ENCODE data around the gene BCAS2. TPM values are rescaled to one million over a fixed set of nuclear protein-coding genes. Genes with fewer than 3 reads are reported as not detected.

The BCAS2 gene
- total RNA-seq, 1 experiment from 2014 or later: 30.1 TPM

DNA sequence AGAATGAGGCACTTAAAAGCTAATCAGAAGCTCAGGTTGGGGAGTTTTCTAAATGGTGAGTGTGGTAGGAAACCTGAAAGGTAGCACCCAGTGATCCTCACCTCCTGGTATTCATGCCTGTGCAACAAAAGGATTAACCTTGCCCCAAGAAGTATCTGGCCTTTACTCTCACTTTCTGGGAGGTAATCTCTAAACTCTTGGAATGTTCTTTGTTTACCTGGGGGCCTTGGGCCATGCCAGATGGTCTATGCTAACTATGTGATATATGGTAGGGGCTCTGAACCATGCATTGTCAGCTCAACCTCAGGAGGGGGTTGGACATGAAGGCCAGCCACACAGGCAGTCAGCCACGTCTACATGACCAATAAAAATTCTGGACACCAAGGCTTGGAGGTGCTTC is 46.0 kb downstream of the BCAS2 start:
- no peaks in the 10 kb centered on the region for H3K27me3 Mint-ChIP-seq (ENCODE audit: insufficient read depth, unreplicated experiment)
- H3K27me3 ChIP-seq (replicated peaks; ENCODE audit: control insufficient read depth, insufficient read depth, low read length): no peaks in the 10 kb centered on the region
- H3K36me3 Mint-ChIP-seq (ENCODE audit: insufficient read depth, unreplicated experiment): no peaks in the 10 kb centered on the region
- H3K4me1 Mint-ChIP-seq (ENCODE audit: low read depth, unreplicated experiment): peaks cover 10% of the 10 kb centered on the region
- peaks cover 26% of the 10 kb centered on the region for H3K4me1 ChIP-seq
- no peak overlapping the region for H3K4me3 ChIP-seq (ENCODE audit: low read depth, low read length)
- BruUV-seq (replicated peaks): no TSS peak
- H3K4me3 Mint-ChIP-seq (ENCODE audit: unreplicated experiment): no peak overlapping the region
- H3K9me3 ChIP-seq: no peaks in the 10 kb centered on the region
- DNase-seq: peak; percentile 28 to 62
- ChIA-PET CTCF (no interaction called here), POLR2A (no interaction called here)
- TF ChIP-seq, protein P1, sequence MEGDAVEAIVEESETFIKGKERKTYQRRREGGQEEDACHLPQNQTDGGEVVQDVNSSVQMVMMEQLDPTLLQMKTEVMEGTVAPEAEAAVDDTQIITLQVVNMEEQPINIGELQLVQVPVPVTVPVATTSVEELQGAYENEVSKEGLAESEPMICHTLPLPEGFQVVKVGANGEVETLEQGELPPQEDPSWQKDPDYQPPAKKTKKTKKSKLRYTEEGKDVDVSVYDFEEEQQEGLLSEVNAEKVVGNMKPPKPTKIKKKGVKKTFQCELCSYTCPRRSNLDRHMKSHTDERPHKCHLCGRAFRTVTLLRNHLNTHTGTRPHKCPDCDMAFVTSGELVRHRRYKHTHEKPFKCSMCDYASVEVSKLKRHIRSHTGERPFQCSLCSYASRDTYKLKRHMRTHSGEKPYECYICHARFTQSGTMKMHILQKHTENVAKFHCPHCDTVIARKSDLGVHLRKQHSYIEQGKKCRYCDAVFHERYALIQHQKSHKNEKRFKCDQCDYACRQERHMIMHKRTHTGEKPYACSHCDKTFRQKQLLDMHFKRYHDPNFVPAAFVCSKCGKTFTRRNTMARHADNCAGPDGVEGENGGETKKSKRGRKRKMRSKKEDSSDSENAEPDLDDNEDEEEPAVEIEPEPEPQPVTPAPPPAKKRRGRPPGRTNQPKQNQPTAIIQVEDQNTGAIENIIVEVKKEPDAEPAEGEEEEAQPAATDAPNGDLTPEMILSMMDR (IDR thresholded peaks at IDR 0.05; ENCODE audit: insufficient read depth in 1 of 2, low read depth in 1 of 2, low read length in 1 of 2, severe bottlenecking in 1 of 2, unreplicated experiment in 1 of 2): no peak
- H3K9me3 Mint-ChIP-seq (ENCODE audit: unreplicated experiment): no peaks in the 10 kb centered on the region
- H3K27ac Mint-ChIP-seq (ENCODE audit: unreplicated experiment): no peak overlapping the region
- intact Hi-C loops (cut with micrococcal nuclease; ENCODE audit: unreplicated experiment): no loop called here
- H3K36me3 ChIP-seq (ENCODE audit: control insufficient read depth, insufficient read depth, low read length): no peaks in the 10 kb centered on the region

GRCh38 chr1:114531094-114531493 is 50.3 kb downstream of the BCAS2 start:
- no peaks in the 10 kb centered on the region for H3K9me3 Mint-ChIP-seq (ENCODE audit: unreplicated experiment)
- POLR2A ChIA-PET: no interaction called here
- no peaks in the 10 kb centered on the region for H3K36me3 Mint-ChIP-seq (ENCODE audit: insufficient read depth, unreplicated experiment)
- Histone ChIP-seq H3K36me3 (ENCODE audit: control insufficient read depth, insufficient read depth, low read length) (no peaks in the 10 kb centered on the region), H3K9me3 (no peaks in the 10 kb centered on the region), H3K4me3 (ENCODE audit: low read depth, low read length) (no peak overlapping the region), H3K4me1 (peaks cover 14% of the 10 kb centered on the region), H3K27me3 (replicated peaks; ENCODE audit: control insufficient read depth, insufficient read depth, low read length) (no peaks in the 10 kb centered on the region)
- no peak overlapping the region for H3K27ac Mint-ChIP-seq (ENCODE audit: unreplicated experiment)
- no TSS peak for BruUV-seq (replicated peaks)
- no peak for DNase-seq
- intact Hi-C loops (cut with micrococcal nuclease; ENCODE audit: unreplicated experiment): loop anchor here (2.0 kb wide), 1 partner anchor 44 kb away; no protein-coding TSS in a partner anchor
- no peak overlapping the region for H3K4me3 Mint-ChIP-seq (ENCODE audit: unreplicated experiment)
- TF ChIP-seq, protein P1 (IDR thresholded peaks at IDR 0.05; ENCODE audit: insufficient read depth in 1 of 2, low read depth in 1 of 2, low read length in 1 of 2, severe bottlenecking in 1 of 2, unreplicated experiment in 1 of 2): no peak
- CTCF ChIA-PET: no interaction called here
- peaks cover 7% of the 10 kb centered on the region for H3K4me1 Mint-ChIP-seq (ENCODE audit: low read depth, unreplicated experiment)
- no peaks in the 10 kb centered on the region for H3K27me3 Mint-ChIP-seq (ENCODE audit: insufficient read depth, unreplicated experiment)

DNA sequence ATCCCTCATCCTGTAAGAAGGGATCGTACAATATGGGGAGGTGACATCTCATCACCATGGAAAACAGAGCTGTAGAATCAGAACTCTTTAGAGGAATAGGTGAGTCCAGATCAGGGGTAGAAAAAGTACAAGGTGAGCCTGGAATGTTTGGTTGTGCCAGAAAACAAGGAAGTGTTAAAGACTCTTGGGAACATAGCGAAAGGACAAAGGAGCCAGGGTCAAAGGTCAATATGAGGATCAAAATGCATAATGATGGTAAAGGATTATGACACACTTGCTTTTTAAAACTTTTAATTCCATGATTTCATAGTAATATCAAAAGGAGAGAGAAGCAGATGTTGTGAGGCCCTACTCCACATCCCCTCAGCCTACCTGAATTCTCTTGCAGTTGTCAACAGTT is 51.2 kb downstream of the BCAS2 start:
- intact Hi-C loops (cut with micrococcal nuclease; ENCODE audit: unreplicated experiment): loop anchor here (2.0 kb wide), 1 partner anchor 43 kb away; no protein-coding TSS in a partner anchor
- H3K4me3 Mint-ChIP-seq (ENCODE audit: unreplicated experiment): no peak overlapping the region
- Histone ChIP-seq H3K4me1 (peaks cover 5% of the 10 kb centered on the region), H3K27me3 (replicated peaks; ENCODE audit: control insufficient read depth, insufficient read depth, low read length) (no peaks in the 10 kb centered on the region), H3K4me3 (ENCODE audit: low read depth, low read length) (no peak overlapping the region), H3K36me3 (ENCODE audit: control insufficient read depth, insufficient read depth, low read length) (no peaks in the 10 kb centered on the region), H3K9me3 (no peaks in the 10 kb centered on the region)
- H3K27me3 Mint-ChIP-seq (ENCODE audit: insufficient read depth, unreplicated experiment): no peaks in the 10 kb centered on the region
- CTCF ChIA-PET: no interaction called here
- H3K27ac Mint-ChIP-seq (ENCODE audit: unreplicated experiment): no peak overlapping the region
- no peak for DNase-seq
- BruUV-seq (replicated peaks): no TSS peak
- TF ChIP-seq, protein P1 (IDR thresholded peaks at IDR 0.05; ENCODE audit: insufficient read depth in 1 of 2, low read depth in 1 of 2, low read length in 1 of 2, severe bottlenecking in 1 of 2, unreplicated experiment in 1 of 2): no peak
- no peaks in the 10 kb centered on the region for H3K36me3 Mint-ChIP-seq (ENCODE audit: insufficient read depth, unreplicated experiment)
- peaks cover 6% of the 10 kb centered on the region for H3K4me1 Mint-ChIP-seq (ENCODE audit: low read depth, unreplicated experiment)
- no peaks in the 10 kb centered on the region for H3K9me3 Mint-ChIP-seq (ENCODE audit: unreplicated experiment)
- POLR2A ChIA-PET: no interaction called here
